H1 (cell line): ENCODE data around the gene LHCGR. TPM values are rescaled to one million over a fixed set of nuclear protein-coding genes. Genes with fewer than 3 reads are reported as not detected.
"Not testable (repeated sequence)": the region's sequence is repeated elsewhere in the genome, so short reads cannot be mapped to it uniquely, and the experiment has no call there.

Experiments
- CTCF ChIA-PET: fragments of 300-600 bp; sonication (Branson Sonifier 250); formaldehyde crosslinking; loops from one replicate; lab custom pipeline; 2021; ENCODE audit not compliant: partially characterized antibody; lab: Charles Lee
- POLR2A ChIA-PET: fragments of 300-600 bp; sonication (Branson Sonifier 250); formaldehyde crosslinking; loops from one replicate; lab custom pipeline; 2021; ENCODE audit warnings: inconsistent platforms; ENCODE audit not compliant: partially characterized antibody; lab: Charles Lee
- DNase-seq, 2 experiments: peaks; one replicate each; pipeline versions ENCODE4 v3.0.0 to v3.0.0-alpha.2; 2010 to 2022; ENCODE audit warnings: low spot score in 2 of 2, low read depth in 1 of 2, mixed read lengths in 1 of 2
- FAIRE-seq: peaks from 2 replicates; lab custom pipeline; 2011; peaks lifted over from hg19 to GRCh38; lab: Jason Lieb, UNC
- H2AFZ ChIP-seq: 2 replicates; pipeline ENCODE4 v1.8.1; 2012; ENCODE audit warnings: low read length, inconsistent platforms
- H2AK5ac ChIP-seq: 2 replicates; pipeline ENCODE4 v1.6.1; 2013; ENCODE audit warnings: low read depth, low read length
- H2BK120ac ChIP-seq: replicated peaks from 2 replicates; pipeline ENCODE3; 2013; ENCODE audit warnings: low read depth, low read length, inconsistent platforms
- H2BK12ac ChIP-seq: 2 replicates; pipeline ENCODE4 v1.6.1; 2013; ENCODE audit warnings: low read depth, low read length
- H2BK15ac ChIP-seq: 2 replicates; pipeline ENCODE4 v1.6.1; 2013; ENCODE audit warnings: low read length
- H2BK20ac ChIP-seq: 2 replicates; pipeline ENCODE4 v1.6.1; 2013; ENCODE audit warnings: low read length
- H2BK5ac ChIP-seq: 2 replicates; pipeline ENCODE4 v1.6.1; 2013; ENCODE audit warnings: low read depth, low read length
- H3K14ac ChIP-seq: 2 replicates; pipeline ENCODE4 v1.6.1; 2013; ENCODE audit warnings: inconsistent platforms; ENCODE audit not compliant: insufficient read length
- H3K18ac ChIP-seq: 2 replicates; pipeline ENCODE4 v1.6.1; 2013; ENCODE audit warnings: low read length; ENCODE audit errors: extremely low read depth
- H3K23ac ChIP-seq: 2 replicates; pipeline ENCODE4 v1.6.1; 2013; ENCODE audit warnings: inconsistent platforms; ENCODE audit not compliant: insufficient read length
- H3K23me2 ChIP-seq: 2 replicates; pipeline ENCODE4 v1.6.1; 2013; ENCODE audit warnings: low read depth, low read length
- H3K27ac ChIP-seq: 2 replicates; pipeline ENCODE4 v1.6.1; 2011; ENCODE audit warnings: low read depth, low read length, inconsistent platforms
- H3K27me3 ChIP-seq, 4 experiments: replicated peaks in 1 of 4; 1 replicate in 1 of 4; 2 replicates in 3 of 4; pipeline versions ENCODE4 v1.6.1 to v1.8.1; 2011 to 2013; ENCODE audit warnings: low read length in 3 of 4, mild to moderate bottlenecking in 3 of 4, inconsistent platforms in 2 of 4, mixed read lengths in 2 of 4, moderate library complexity in 1 of 4; ENCODE audit not compliant: control insufficient read depth in 3 of 4, insufficient read depth in 3 of 4; ENCODE audit errors: extremely low read depth in 1 of 4
- H3K36me3 ChIP-seq, 4 experiments: 2 replicates each; pipeline versions ENCODE4 v1.6.1 to v1.8.1; 2011 to 2013; ENCODE audit warnings: mild to moderate bottlenecking in 4 of 4, low read length in 3 of 4, moderate library complexity in 2 of 4, control low read depth in 1 of 4, inconsistent platforms in 1 of 4; ENCODE audit not compliant: insufficient read depth in 4 of 4, control insufficient read depth in 2 of 4
- H3K4ac ChIP-seq: replicated peaks from 2 replicates; pipeline ENCODE3; 2013; ENCODE audit warnings: low read length, low read depth, mixed read lengths, inconsistent platforms; ENCODE audit not compliant: insufficient read length
- H3K4me1 ChIP-seq, 4 experiments: replicated peaks in 1 of 4; 1 replicate in 1 of 4; 2 replicates in 3 of 4; pipeline versions ENCODE4 v1.6.1 to v1.8.1; 2011 to 2013; ENCODE audit warnings: low read length in 3 of 4, inconsistent platforms in 2 of 4, mixed read lengths in 1 of 4; ENCODE audit not compliant: insufficient read depth in 4 of 4, control insufficient read depth in 3 of 4
- H3K4me2 ChIP-seq, 2 experiments: 2 replicates each; pipeline versions ENCODE4 v1.6.1 to v1.8.1; 2011 to 2013; ENCODE audit warnings: low read depth in 2 of 2, low read length in 2 of 2, control low read depth in 1 of 2, inconsistent platforms in 1 of 2, mild to moderate bottlenecking in 1 of 2; ENCODE audit not compliant: insufficient read depth in 1 of 2
- H3K4me3 ChIP-seq, 4 experiments: fragments of 200-600, 300-600 bp in 1 of 4; sonication (generic), shearing (Covaris generic), sonication (Bioruptor Twin) in 1 of 4; 2 replicates each; pipeline versions ENCODE4 v1.5.1 to v1.8.1; 2011 to 2016; ENCODE audit warnings: low read length in 4 of 4, low read depth in 3 of 4, control low read depth in 2 of 4, inconsistent platforms in 2 of 4, mild to moderate bottlenecking in 2 of 4, mixed read lengths in 1 of 4, moderate library complexity in 1 of 4; ENCODE audit not compliant: insufficient read depth in 2 of 4; ENCODE audit errors: extremely low read depth in 1 of 4
- H3K56ac ChIP-seq: replicated peaks from 2 replicates; pipeline ENCODE3; 2013; ENCODE audit warnings: low read depth, mild to moderate bottlenecking, mixed read lengths, low read length, inconsistent platforms; ENCODE audit not compliant: insufficient read length
- H3K79me1 ChIP-seq: 2 replicates; pipeline ENCODE4 v1.6.1; 2013; ENCODE audit warnings: low read depth, low read length, control low read depth
- H3K79me2 ChIP-seq, 2 experiments: 2 replicates each; pipeline versions ENCODE4 v1.6.1 to v1.8.1; 2012 to 2013; ENCODE audit warnings: low read length in 2 of 2, mild to moderate bottlenecking in 2 of 2, inconsistent platforms in 1 of 2; ENCODE audit not compliant: insufficient read depth in 2 of 2, control insufficient read depth in 1 of 2
- H3K9ac ChIP-seq, 4 experiments: replicated peaks in 1 of 4; 1 replicate in 1 of 4; 2 replicates in 3 of 4; pipeline versions ENCODE4 v1.6.1 to v1.8.1; 2011 to 2013; ENCODE audit warnings: low read depth in 3 of 4, low read length in 3 of 4, control low read depth in 2 of 4, mild to moderate bottlenecking in 2 of 4, moderate library complexity in 2 of 4, inconsistent platforms in 1 of 4; ENCODE audit errors: extremely low read depth in 1 of 4
- H3K9me3 ChIP-seq, 2 experiments: 2 replicates each; pipeline versions ENCODE4 v1.6.1 to v1.8.1; 2012 to 2013; ENCODE audit warnings: mild to moderate bottlenecking in 2 of 2, moderate library complexity in 2 of 2, control low read depth in 1 of 2, inconsistent platforms in 1 of 2, low read depth in 1 of 2, low read length in 1 of 2, mixed read lengths in 1 of 2; ENCODE audit not compliant: insufficient read depth in 2 of 2
- H4K20me1 ChIP-seq, 2 experiments: replicated peaks in 1 of 2; 2 replicates each; pipeline versions ENCODE3 to v1.8.1; 2011 to 2013; ENCODE audit warnings: inconsistent platforms in 2 of 2, low read length in 2 of 2, mild to moderate bottlenecking in 1 of 2; ENCODE audit not compliant: insufficient read depth in 2 of 2, control insufficient read depth in 1 of 2
- H4K5ac ChIP-seq: 2 replicates; pipeline ENCODE4 v1.6.1; 2013; ENCODE audit warnings: low read length, low read depth, mixed read lengths, inconsistent platforms; ENCODE audit not compliant: insufficient read length
- H4K8ac ChIP-seq: 2 replicates; pipeline ENCODE4 v1.8.0; 2013; ENCODE audit warnings: mild to moderate bottlenecking, moderate library complexity, low read length, inconsistent platforms; ENCODE audit not compliant: insufficient read depth; ENCODE audit errors: extremely low read depth
- H4K91ac ChIP-seq: replicated peaks from 2 replicates; pipeline ENCODE3; 2013; ENCODE audit warnings: low read length, mixed read lengths, inconsistent platforms; ENCODE audit not compliant: insufficient read length
- WGBS, 2 experiments: shearing (Covaris generic) in 1 of 2; methylation state at CpG; one replicate each; pipeline versions ENCODE4 v1.1.6 to v1.1.7; 2013 to 2015; ENCODE audit warnings: low lambda C conversion rate in 2 of 2, mixed read lengths in 2 of 2, inconsistent platforms in 1 of 2, low coverage in 1 of 2, missing lambda C conversion rate in 1 of 2; ENCODE audit not compliant: insufficient replicate concordance in 2 of 2, insufficient coverage in 1 of 2, insufficient read length in 1 of 2; ENCODE audit errors: extremely low coverage in 1 of 2, missing lambda C conversion rate in 1 of 2; 5-methylcytosine and 5-hydroxymethylcytosine counted together
- polyA plus RNA-seq, 7 experiments: library from polyadenylated mRNA; depleted of rRNA in 3 of 7; stranded (reverse) in 5 of 7; unstranded in 2 of 7; fragments of >200 nt in 5 of 7; fragments of 200-250 nt in 2 of 7; gene quantifications; 1 replicate in 5 of 7; 2 replicates in 1 of 7; 4 replicates in 1 of 7; pipeline versions ENCODE4 v1.2.1 to v1.2.3, GENCODE V29; 2011 to 2013; ENCODE audit warnings: missing spikeins in 2 of 7, mixed read lengths in 2 of 7
- total RNA-seq: library from RNA; stranded (reverse); fragmentation: NEBNext Ultra II Directional; extraction: Animal tissue kit (Norgen Biotek cat#: 25700); gene quantifications from 2 replicates; pipeline ENCODE4 v1.2.1, GENCODE V29; 2021

Gene LHCGR
- total and polyA plus RNA-seq, 2 of the 8 experiments (the other 6 are each of a cell fraction or from before 2014, with no cell fraction given): 0.30 to 0.73 TPM

DNA sequence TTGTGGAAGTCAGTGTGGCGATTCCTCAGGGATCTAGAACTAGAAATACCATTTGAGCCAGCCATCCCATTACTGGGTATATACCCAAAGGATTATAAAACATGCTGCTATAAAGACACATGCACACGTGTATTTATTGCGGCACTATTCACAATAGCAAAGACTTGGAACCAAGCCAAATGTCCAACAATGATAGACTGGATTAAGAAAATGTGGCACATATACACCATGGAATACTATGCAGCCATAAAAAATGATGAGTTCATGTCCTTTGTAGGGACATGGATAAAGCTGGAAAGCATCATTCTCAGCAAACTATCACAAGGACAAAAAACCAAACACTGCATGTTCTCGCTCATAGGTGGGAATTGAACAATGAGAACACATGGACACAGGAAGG lies 16.3 kb downstream of the LHCGR start:
- H4K91ac ChIP-seq, H3K9me3 ChIP-seq, H2BK5ac ChIP-seq, H3K23me2 ChIP-seq, DNase-seq, H3K79me1 ChIP-seq, H3K4ac ChIP-seq, H2BK15ac ChIP-seq, H4K8ac ChIP-seq, H2BK20ac ChIP-seq, H2BK120ac ChIP-seq, H2AK5ac ChIP-seq, H3K27me3 ChIP-seq, H3K56ac ChIP-seq, H3K4me3 ChIP-seq, H2AFZ ChIP-seq, H3K18ac ChIP-seq, POLR2A ChIA-PET, H3K23ac ChIP-seq, CTCF ChIA-PET, H3K14ac ChIP-seq, H3K36me3 ChIP-seq, H3K79me2 ChIP-seq, FAIRE-seq, H3K4me1 ChIP-seq, H3K27ac ChIP-seq, H4K5ac ChIP-seq, H3K4me2 ChIP-seq, H2BK12ac ChIP-seq, H3K9ac ChIP-seq, H4K20me1 ChIP-seq: not testable (repeated sequence)
- 89% methylated on average over 2 of the region's 4 CpGs; no CpG with 5 or more reads in 1 of the 2 experiments for WGBS, 2 experiments
